ENCODE measurements around the gene PDE5A.
"Not testable (repeated sequence)": the region's sequence is repeated elsewhere in the genome, so short reads cannot be mapped to it uniquely, and the experiment has no call there.

Gene PDE5A

DNA sequence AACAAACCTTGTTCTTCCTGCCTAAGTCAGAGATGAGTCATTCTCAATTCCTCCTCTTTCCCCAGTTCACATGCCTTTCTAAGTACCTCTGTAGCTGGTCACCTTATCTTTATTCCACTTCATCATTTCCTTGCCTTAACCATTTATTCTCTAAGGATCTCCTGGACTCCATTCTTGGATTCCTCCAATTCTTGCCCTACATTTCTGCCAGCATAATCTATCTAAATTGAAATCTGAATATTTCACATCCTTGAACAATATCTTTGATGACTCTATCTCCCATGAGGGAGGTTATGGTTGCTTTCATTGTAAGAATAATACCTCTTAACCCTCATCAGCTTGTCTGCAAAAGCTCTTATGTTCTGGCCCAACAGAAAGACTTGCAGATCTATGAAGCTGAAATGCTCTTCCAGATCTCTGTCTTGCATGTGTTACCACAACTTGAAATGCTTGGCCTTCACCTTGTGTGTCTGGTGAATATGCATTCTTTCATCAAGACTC is 28.6 kb upstream of the PDE5A start:
- Mint-ChIP-seq H3K27ac (no peak overlapping the region), H3K4me1 (ENCODE audit: low read depth) (no peaks in the 10 kb centered on the region)

DNA sequence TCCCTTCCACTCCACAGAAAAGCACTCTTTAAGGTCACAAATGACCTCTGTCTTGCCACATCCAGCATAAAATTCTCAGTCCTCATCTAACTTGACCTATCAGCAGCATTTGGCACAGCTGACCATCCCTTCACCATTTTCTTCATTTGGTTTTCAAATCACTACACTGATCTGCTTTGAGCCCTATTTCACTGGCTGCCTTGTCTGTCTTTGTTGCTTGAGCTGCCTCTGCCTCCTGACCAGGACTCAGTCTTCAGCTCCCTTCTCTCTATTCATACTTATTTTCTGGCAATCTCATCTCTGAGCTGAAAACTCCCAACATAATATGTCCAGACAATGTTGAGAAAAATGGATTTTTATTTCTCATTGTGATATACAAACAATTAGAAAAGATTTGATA is 27.7 kb upstream of the PDE5A start:
- Mint-ChIP-seq H3K27me3 (no peaks in the 10 kb centered on the region), H3K4me1 (ENCODE audit: low read depth) (no peaks in the 10 kb centered on the region), H3K9me3 (no peaks in the 10 kb centered on the region), H3K36me3 (ENCODE audit: low read depth) (no peaks in the 10 kb centered on the region), H3K4me3 (no peak overlapping the region), H3K27ac (no peak overlapping the region)
- intact Hi-C loops (cut with micrococcal nuclease) = no loop called here

More for the DNA sequence above, 28.6 kb upstream of the PDE5A start:
- no peaks in the 10 kb centered on the region for H3K9me3 Mint-ChIP-seq
- H3K36me3 Mint-ChIP-seq (ENCODE audit: low read depth) = no peaks in the 10 kb centered on the region
- intact Hi-C loops (cut with micrococcal nuclease) = no loop called here
- no peak overlapping the region for H3K4me3 Mint-ChIP-seq
- H3K27me3 Mint-ChIP-seq = no peaks in the 10 kb centered on the region

DNA sequence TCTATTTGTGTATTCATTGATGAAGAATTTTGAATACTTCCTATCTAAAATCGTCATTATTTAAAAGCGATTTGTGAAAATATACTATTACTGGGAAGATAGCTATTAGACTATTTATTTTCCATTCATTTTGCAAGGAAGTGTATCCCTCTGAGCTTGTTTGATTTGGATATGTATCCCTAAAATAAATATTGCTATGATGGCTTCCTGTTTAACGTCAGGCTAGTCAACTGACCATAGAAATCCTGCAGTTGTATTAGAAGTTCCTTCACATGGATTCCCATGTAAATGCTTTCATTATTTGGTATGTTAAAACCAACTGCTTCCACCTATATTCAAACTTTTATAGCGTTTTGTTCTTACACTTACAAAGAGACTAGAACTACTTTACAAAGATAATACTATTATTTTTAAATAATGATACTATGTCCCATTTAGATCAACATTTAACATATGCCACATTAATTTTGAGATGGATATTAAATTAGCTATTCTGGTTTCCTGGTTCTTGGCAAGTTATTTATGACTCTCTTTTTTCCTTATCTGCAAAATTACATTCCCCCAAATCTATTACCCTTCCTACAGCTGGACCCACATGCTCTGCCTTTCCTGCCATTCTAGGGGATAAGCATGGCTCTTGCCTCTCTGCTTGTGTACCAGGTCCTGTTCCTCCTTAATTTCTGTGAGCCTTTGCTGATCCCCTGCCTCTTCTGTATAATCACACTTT is 26.7 kb upstream of the PDE5A start:
- Mint-ChIP-seq H3K27me3 (no peaks in the 10 kb centered on the region), H3K4me1 (ENCODE audit: low read depth) (no peaks in the 10 kb centered on the region), H3K36me3 (ENCODE audit: low read depth) (no peaks in the 10 kb centered on the region), H3K4me3 (no peak overlapping the region), H3K27ac (no peak overlapping the region), H3K9me3 (no peaks in the 10 kb centered on the region)
- intact Hi-C loops (cut with micrococcal nuclease) = no loop called here

GRCh38 chr4:119653990-119654389 is 25.4 kb upstream of the PDE5A start:
- no peak overlapping the region for H3K27ac Mint-ChIP-seq
- H3K27me3 Mint-ChIP-seq = no peaks in the 10 kb centered on the region
- no peaks in the 10 kb centered on the region for H3K36me3 Mint-ChIP-seq (ENCODE audit: low read depth)
- no peaks in the 10 kb centered on the region for H3K9me3 Mint-ChIP-seq
- H3K4me1 Mint-ChIP-seq (ENCODE audit: low read depth) = no peaks in the 10 kb centered on the region
- H3K4me3 Mint-ChIP-seq = no peak overlapping the region
- intact Hi-C loops (cut with micrococcal nuclease) = no loop called here

GRCh38 chr4:119652998-119653397 is 24.4 kb upstream of the PDE5A start:
- Mint-ChIP-seq H3K36me3 (ENCODE audit: low read depth) (no peaks in the 10 kb centered on the region), H3K27ac (no peak overlapping the region), H3K27me3 (no peaks in the 10 kb centered on the region), H3K4me1 (ENCODE audit: low read depth) (no peaks in the 10 kb centered on the region), H3K9me3 (no peaks in the 10 kb centered on the region), H3K4me3 (no peak overlapping the region)
- intact Hi-C loops (cut with micrococcal nuclease) = no loop called here

GRCh38 chr4:119648398-119648797 is 19.8 kb upstream of the PDE5A start:
- H3K36me3 Mint-ChIP-seq (ENCODE audit: low read depth) = no peaks in the 10 kb centered on the region
- no peaks in the 10 kb centered on the region for H3K27me3 Mint-ChIP-seq
- H3K9me3 Mint-ChIP-seq = no peaks in the 10 kb centered on the region
- H3K4me3 Mint-ChIP-seq = no peak overlapping the region
- no peak overlapping the region for H3K27ac Mint-ChIP-seq
- intact Hi-C loops (cut with micrococcal nuclease) = no loop called here
- H3K4me1 Mint-ChIP-seq (ENCODE audit: low read depth) = no peaks in the 10 kb centered on the region

GRCh38 chr4:119647558-119647957 is 19.0 kb upstream of the PDE5A start:
- Mint-ChIP-seq H3K4me1 (ENCODE audit: low read depth) (no peaks in the 10 kb centered on the region), H3K36me3 (ENCODE audit: low read depth) (no peaks in the 10 kb centered on the region), H3K27ac (no peak overlapping the region), H3K27me3 (no peaks in the 10 kb centered on the region), H3K4me3 (no peak overlapping the region), H3K9me3 (no peaks in the 10 kb centered on the region)
- intact Hi-C loops (cut with micrococcal nuclease) = no loop called here

DNA sequence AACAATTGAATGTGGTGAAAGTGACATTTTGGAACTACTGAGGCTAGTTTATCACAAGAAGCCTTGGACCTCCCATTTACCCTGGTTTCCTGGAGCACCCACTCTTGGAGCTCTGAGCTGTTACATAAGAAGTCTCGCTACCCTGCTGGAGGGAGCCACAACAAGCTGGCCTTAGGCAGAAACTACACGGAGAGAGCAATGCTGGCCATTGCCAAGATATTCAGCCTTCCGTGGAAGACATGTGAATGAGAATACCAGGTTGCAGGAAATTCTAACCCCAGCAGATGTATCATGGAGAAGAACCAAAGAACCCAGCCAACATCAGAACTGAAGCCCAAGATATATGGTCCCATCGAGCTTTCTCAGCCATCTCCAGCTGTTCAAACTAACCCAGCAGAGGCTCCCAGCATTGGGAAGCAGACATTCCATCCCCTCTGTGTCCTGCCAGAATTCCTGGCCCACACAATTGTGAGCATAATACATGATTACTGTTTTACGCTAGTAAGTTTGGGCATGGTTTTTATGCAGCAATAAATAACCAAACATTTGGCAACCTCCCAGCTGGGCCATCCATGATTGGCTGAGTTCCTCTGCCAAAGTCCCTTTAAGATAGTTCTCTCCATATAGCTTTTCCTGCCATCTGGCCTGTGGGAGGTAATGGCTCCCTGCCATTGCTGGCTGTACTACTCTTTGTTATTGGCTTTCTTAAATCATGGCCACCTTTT is 17.9 kb upstream of the PDE5A start:
- Mint-ChIP-seq H3K4me3 (no peak overlapping the region), H3K9me3 (no peaks in the 10 kb centered on the region), H3K27ac (no peak overlapping the region), H3K36me3 (ENCODE audit: low read depth) (no peaks in the 10 kb centered on the region), H3K27me3 (no peaks in the 10 kb centered on the region), H3K4me1 (ENCODE audit: low read depth) (no peaks in the 10 kb centered on the region)
- intact Hi-C loops (cut with micrococcal nuclease) = no loop called here

DNA sequence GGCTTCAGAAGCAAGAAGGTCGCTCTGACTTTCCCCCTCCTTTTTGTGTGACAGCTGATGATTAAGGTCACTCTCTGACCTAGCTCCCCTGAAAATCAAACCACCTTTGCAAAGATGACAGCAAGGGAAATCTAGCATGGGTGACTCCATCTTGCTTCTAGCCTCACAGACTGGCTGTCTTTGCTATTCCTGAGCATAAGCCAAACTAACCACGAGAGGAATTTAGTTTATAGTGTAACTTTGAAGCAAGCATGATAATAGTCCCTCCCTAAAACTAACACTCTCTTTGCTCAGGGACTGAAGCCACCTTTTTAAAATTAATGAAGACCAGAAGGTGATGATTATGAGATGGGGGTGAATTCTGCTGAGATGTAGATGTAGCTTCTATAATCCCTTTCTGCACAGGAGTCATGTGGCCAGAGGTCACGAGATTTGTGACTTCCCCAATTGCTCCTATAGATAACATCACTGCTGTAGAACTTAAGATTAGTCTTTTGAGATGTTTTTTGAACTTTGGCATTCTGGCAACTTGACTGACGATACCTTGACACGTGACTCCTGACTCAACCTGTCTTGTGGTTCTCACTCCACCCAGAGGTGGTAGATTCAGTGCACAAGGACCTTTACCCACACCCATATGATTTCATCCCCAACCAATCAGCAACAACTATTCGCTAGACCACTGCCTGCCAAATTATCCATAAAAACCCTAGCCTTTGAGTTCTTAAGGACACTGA is 14.9 kb upstream of the PDE5A start:
- no peaks in the 10 kb centered on the region for H3K27me3 Mint-ChIP-seq
- H3K4me3 Mint-ChIP-seq = no peak overlapping the region
- H3K9me3 Mint-ChIP-seq = no peaks in the 10 kb centered on the region
- no peaks in the 10 kb centered on the region for H3K4me1 Mint-ChIP-seq (ENCODE audit: low read depth)
- H3K36me3 Mint-ChIP-seq (ENCODE audit: low read depth) = no peaks in the 10 kb centered on the region
- intact Hi-C loops (cut with micrococcal nuclease) = no loop called here
- no peak overlapping the region for H3K27ac Mint-ChIP-seq

GRCh38 chr4:119641765-119642164 is 13.2 kb upstream of the PDE5A start:
- peaks cover 3% of the 10 kb centered on the region for H3K27me3 Mint-ChIP-seq
- no peaks in the 10 kb centered on the region for H3K36me3 Mint-ChIP-seq (ENCODE audit: low read depth)
- no peak overlapping the region for H3K27ac Mint-ChIP-seq
- H3K4me1 Mint-ChIP-seq (ENCODE audit: low read depth) = no peaks in the 10 kb centered on the region
- H3K4me3 Mint-ChIP-seq = no peak overlapping the region
- intact Hi-C loops (cut with micrococcal nuclease) = no loop called here
- H3K9me3 Mint-ChIP-seq = no peaks in the 10 kb centered on the region

GRCh38 chr4:119638359-119638758 is 9.8 kb upstream of the PDE5A start:
- Mint-ChIP-seq H3K27ac (no peak overlapping the region), H3K36me3 (ENCODE audit: low read depth) (no peaks in the 10 kb centered on the region), H3K9me3 (no peaks in the 10 kb centered on the region), H3K27me3 (peaks cover 5% of the 10 kb centered on the region), H3K4me3 (no peak overlapping the region), H3K4me1 (ENCODE audit: low read depth) (no peaks in the 10 kb centered on the region)
- intact Hi-C loops (cut with micrococcal nuclease) = no loop called here

- peaks cover 11% of the 10 kb centered on the region for H3K27me3 Mint-ChIP-seq
- H3K27ac Mint-ChIP-seq; H3K9me3 Mint-ChIP-seq; H3K36me3 Mint-ChIP-seq (ENCODE audit: low read depth); intact Hi-C loops (cut with micrococcal nuclease); H3K4me3 Mint-ChIP-seq; H3K4me1 Mint-ChIP-seq (ENCODE audit: low read depth): not testable (repeated sequence)
These were observed 8.2 kb upstream of the PDE5A start for GRCh38 chr4:119636851-119637250.

DNA sequence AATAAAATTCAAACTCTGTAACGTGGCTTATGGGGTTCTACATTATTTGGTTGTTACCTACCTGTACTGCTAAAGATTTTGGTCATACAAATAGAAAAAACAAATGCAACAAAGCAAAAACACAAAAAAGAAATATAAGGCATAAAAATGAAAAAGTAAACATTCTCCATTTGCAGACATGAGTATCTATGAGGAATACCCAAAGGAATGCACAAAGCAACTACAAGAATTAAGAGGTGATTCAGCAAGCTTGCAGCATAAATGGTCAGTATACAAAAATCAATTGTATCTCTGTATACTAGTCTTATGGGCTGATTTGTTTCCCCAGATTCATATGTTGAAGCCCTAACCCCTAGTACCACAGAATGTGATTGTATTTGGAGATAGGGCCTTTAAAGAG is 3.6 kb upstream of the PDE5A start:
- peaks cover 41% of the 10 kb centered on the region for H3K27me3 Mint-ChIP-seq
- no peaks in the 10 kb centered on the region for H3K36me3 Mint-ChIP-seq (ENCODE audit: low read depth)
- H3K9me3 Mint-ChIP-seq = no peaks in the 10 kb centered on the region
- H3K27ac Mint-ChIP-seq = no peak overlapping the region
- no peak overlapping the region for H3K4me3 Mint-ChIP-seq
- intact Hi-C loops (cut with micrococcal nuclease) = no loop called here
- H3K4me1 Mint-ChIP-seq (ENCODE audit: low read depth) = peaks cover 19% of the 10 kb centered on the region

DNA sequence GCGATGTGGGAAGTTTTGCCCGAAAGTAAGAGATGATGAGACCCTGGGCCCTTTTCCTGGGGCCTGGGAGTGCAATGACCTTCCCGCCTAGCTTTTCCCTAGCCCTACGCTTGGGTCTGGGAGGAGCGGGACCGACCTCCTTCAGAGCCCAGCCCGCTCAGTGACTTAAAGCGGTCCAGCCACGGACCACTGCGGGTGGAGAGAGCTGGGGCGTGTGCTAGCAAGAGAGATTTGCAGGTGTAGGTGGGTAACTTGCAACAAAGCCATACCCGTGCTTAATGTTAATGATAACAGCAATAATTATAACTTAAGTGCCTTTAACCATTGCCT is 503 bp upstream of the PDE5A start:
- peak overlapping the region; percentile 89 for H3K4me3 Mint-ChIP-seq
- no peak overlapping the region for H3K27ac Mint-ChIP-seq
- peaks cover 61% of the 10 kb centered on the region for H3K27me3 Mint-ChIP-seq
- H3K4me1 Mint-ChIP-seq (ENCODE audit: low read depth) = peaks cover 25% of the 10 kb centered on the region
- H3K9me3 Mint-ChIP-seq = no peaks in the 10 kb centered on the region
- intact Hi-C loops (cut with micrococcal nuclease) = loop anchor here (5.0 kb wide), 2 partner anchors 72 to 317 kb away; no protein-coding TSS in a partner anchor
- H3K36me3 Mint-ChIP-seq (ENCODE audit: low read depth) = no peaks in the 10 kb centered on the region
